Panc1 (cell line): ENCODE results near the gene CDH3. TPM values are rescaled to one million over a fixed set of nuclear protein-coding genes. Genes with fewer than 3 reads are reported as not detected.

Experiments used
- ATAC-seq: fragments of 200-7000 bp; cut with Tn5 transposase; 2 replicates; pipeline ENCODE4 v1.9.1; 2020; ENCODE audit warnings: mild to moderate bottlenecking, moderate library complexity
- BruUV-seq: library from RNA; stranded (reverse); fragments of 400-500 nt; replicated peaks from 2 replicates; lab custom pipeline; 2021; lab: Mats Ljungman, UMichigan
- CTCF ChIA-PET: fragments of 300-600 bp; sonication (Branson Sonifier 250); formaldehyde crosslinking; loops from one replicate; lab custom pipeline; 2022; ENCODE audit warnings: antibody characterized with exemption; lab: Charles Lee
- POLR2A ChIA-PET: fragments of 300-600 bp; sonication (Branson Sonifier 250); formaldehyde crosslinking; loops from one replicate; lab custom pipeline; 2022; ENCODE audit warnings: antibody characterized with exemption; lab: Charles Lee
- DNase-seq: peaks from one replicate; pipeline ENCODE4 v3.0.0-alpha.2; 2010; ENCODE audit warnings: low read depth, low spot score
- H3K27ac ChIP-seq: 2 replicates; pipeline ENCODE4 v1.5.1; 2011; ENCODE audit warnings: mild to moderate bottlenecking, low read length, inconsistent platforms
- H3K27me3 ChIP-seq: fragments of 200-500 bp; sonication (Bioruptor generic); 2 replicates; pipeline ENCODE4 v1.6.0; 2014; ENCODE audit warnings: low read length, inconsistent platforms; ENCODE audit not compliant: control insufficient read depth, insufficient read depth
- H3K36me3 ChIP-seq: fragments of 200-500 bp; sonication (Bioruptor generic); 2 replicates; pipeline ENCODE4 v1.5.1; 2014; ENCODE audit warnings: inconsistent platforms, mild to moderate bottlenecking, low read length, moderate library complexity; ENCODE audit not compliant: control insufficient read depth, insufficient read depth
- H3K4me1 ChIP-seq: 2 replicates; pipeline ENCODE4 v1.5.1; 2011; ENCODE audit warnings: inconsistent platforms, mild to moderate bottlenecking, low read length, moderate library complexity; ENCODE audit not compliant: control insufficient read depth, insufficient read depth
- H3K4me3 ChIP-seq, 2 experiments: 2 replicates each; pipeline ENCODE4 v1.5.1; 2011 to 2012; ENCODE audit warnings: low read depth in 2 of 2, low read length in 2 of 2, mild to moderate bottlenecking in 2 of 2, inconsistent platforms in 1 of 2, moderate library complexity in 1 of 2
- H3K9me3 ChIP-seq: fragments of 200-500 bp; sonication (Bioruptor generic); 2 replicates; pipeline ENCODE4 v1.5.1; 2014; ENCODE audit warnings: low read depth, mild to moderate bottlenecking, inconsistent platforms, low read length, moderate library complexity; ENCODE audit not compliant: control insufficient read depth, insufficient read depth
- POLR2AphosphoS5 ChIP-seq: IDR thresholded peaks from 2 replicates; pipeline ENCODE4 v1.6.1; 2012; ENCODE audit warnings: mild to moderate bottlenecking, low read depth, low read length, moderate library complexity
- SIN3A ChIP-seq: IDR thresholded peaks from 2 replicates; pipeline ENCODE4 v1.6.1; 2012; ENCODE audit warnings: low read depth, mild to moderate bottlenecking, low read length, moderate library complexity, borderline replicate concordance; ENCODE audit not compliant: insufficient read depth
- TCF7L2 ChIP-seq: IDR thresholded peaks from 2 replicates; pipeline ENCODE4 v1.6.1; 2011; ENCODE audit warnings: mild to moderate bottlenecking, low read depth, low read length, inconsistent platforms
- in situ Hi-C: cut with HindIII; loops from 2 replicates; pipeline ENCODE4 v1.10.0; 2016; ENCODE audit warnings: low sequenced_read_pairs, low pct_unique_long_range_greater_than_20kb
- intact Hi-C: fragments of 100-400 bp; cut with micrococcal nuclease; formaldehyde crosslinking; loops from one replicate; pipeline ENCODE4 v1.10.0; 2022; ENCODE audit not compliant: unreplicated experiment
- total RNA-seq: library from RNA; stranded (reverse); gene quantifications from one replicate; pipeline ENCODE4 v1.2.1, GENCODE V29; 2021; ENCODE audit not compliant: unreplicated experiment
- TF ChIP-seq, protein P1 (sequence below), 2 experiments: IDR thresholded peaks; 2 replicates each; pipeline ENCODE4 v1.6.1; 2011 to 2012; ENCODE audit warnings: low read depth in 2 of 2, control low read depth in 1 of 2, low read length in 1 of 2, mild to moderate bottlenecking in 1 of 2, moderate library complexity in 1 of 2; ENCODE audit not compliant: insufficient read depth in 1 of 2
- TF ChIP-seq, protein P2 (sequence below): fragments of 450-650 bp; IDR thresholded peaks from 2 replicates; pipeline ENCODE4 v1.5.1; 2017; ENCODE audit warnings: mild to moderate bottlenecking

CDH3 gene
- total RNA-seq, 1 experiment from 2014 or later = 16.7 TPM

DNA sequence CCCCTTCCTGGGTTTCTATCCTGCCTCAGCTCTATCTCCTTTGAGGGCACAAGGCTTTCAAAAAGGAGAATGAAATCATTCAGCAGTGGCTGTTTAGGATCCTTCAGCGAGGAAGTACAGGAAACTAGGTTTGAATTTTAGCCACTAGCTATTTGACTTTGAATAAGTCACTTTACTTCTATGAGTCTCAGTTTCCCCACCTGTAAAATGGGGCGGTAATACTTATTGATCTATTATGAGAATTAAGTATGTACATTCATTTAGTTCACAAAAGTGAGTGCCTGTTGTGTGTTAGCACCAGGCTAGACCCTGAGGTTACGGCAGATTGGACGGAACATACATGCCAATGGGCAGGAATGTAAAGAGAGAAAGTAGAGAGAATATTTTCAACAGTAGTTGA is 98.6 kb downstream of the CDH3 start:
- DNase-seq (no peak), ATAC-seq (no peak)
- in situ Hi-C loops = no loop called here
- Histone ChIP-seq H3K27me3 (no peaks in the 10 kb centered on the region), H3K36me3 (no peaks in the 10 kb centered on the region), H3K4me3 (no peak overlapping the region), H3K9me3 (no peaks in the 10 kb centered on the region), H3K4me1 (peaks cover 40% of the 10 kb centered on the region), H3K27ac (peak overlapping the region; percentile 81)
- intact Hi-C loops = no loop called here
- CTCF ChIA-PET = no interaction called here
- POLR2A ChIA-PET = interaction anchor here (0.5 kb wide), 1 partner anchor 12 kb away, joined by 8 read pairs; no protein-coding TSS in a partner anchor
- no TSS peak for BruUV-seq
- no peak for TF ChIP-seq POLR2AphosphoS5
- TF ChIP-seq SIN3A = no peak
- no peak for TF ChIP-seq TCF7L2
- TF ChIP-seq, protein P1, sequence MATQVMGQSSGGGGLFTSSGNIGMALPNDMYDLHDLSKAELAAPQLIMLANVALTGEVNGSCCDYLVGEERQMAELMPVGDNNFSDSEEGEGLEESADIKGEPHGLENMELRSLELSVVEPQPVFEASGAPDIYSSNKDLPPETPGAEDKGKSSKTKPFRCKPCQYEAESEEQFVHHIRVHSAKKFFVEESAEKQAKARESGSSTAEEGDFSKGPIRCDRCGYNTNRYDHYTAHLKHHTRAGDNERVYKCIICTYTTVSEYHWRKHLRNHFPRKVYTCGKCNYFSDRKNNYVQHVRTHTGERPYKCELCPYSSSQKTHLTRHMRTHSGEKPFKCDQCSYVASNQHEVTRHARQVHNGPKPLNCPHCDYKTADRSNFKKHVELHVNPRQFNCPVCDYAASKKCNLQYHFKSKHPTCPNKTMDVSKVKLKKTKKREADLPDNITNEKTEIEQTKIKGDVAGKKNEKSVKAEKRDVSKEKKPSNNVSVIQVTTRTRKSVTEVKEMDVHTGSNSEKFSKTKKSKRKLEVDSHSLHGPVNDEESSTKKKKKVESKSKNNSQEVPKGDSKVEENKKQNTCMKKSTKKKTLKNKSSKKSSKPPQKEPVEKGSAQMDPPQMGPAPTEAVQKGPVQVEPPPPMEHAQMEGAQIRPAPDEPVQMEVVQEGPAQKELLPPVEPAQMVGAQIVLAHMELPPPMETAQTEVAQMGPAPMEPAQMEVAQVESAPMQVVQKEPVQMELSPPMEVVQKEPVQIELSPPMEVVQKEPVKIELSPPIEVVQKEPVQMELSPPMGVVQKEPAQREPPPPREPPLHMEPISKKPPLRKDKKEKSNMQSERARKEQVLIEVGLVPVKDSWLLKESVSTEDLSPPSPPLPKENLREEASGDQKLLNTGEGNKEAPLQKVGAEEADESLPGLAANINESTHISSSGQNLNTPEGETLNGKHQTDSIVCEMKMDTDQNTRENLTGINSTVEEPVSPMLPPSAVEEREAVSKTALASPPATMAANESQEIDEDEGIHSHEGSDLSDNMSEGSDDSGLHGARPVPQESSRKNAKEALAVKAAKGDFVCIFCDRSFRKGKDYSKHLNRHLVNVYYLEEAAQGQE (IDR thresholded peaks at IDR 0.05; ENCODE audit: insufficient read depth in 1 of 2, low read depth in 2 of 2, low read length in 1 of 2) = no peak
- TF ChIP-seq, protein P2, sequence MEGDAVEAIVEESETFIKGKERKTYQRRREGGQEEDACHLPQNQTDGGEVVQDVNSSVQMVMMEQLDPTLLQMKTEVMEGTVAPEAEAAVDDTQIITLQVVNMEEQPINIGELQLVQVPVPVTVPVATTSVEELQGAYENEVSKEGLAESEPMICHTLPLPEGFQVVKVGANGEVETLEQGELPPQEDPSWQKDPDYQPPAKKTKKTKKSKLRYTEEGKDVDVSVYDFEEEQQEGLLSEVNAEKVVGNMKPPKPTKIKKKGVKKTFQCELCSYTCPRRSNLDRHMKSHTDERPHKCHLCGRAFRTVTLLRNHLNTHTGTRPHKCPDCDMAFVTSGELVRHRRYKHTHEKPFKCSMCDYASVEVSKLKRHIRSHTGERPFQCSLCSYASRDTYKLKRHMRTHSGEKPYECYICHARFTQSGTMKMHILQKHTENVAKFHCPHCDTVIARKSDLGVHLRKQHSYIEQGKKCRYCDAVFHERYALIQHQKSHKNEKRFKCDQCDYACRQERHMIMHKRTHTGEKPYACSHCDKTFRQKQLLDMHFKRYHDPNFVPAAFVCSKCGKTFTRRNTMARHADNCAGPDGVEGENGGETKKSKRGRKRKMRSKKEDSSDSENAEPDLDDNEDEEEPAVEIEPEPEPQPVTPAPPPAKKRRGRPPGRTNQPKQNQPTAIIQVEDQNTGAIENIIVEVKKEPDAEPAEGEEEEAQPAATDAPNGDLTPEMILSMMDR = no peak

DNA sequence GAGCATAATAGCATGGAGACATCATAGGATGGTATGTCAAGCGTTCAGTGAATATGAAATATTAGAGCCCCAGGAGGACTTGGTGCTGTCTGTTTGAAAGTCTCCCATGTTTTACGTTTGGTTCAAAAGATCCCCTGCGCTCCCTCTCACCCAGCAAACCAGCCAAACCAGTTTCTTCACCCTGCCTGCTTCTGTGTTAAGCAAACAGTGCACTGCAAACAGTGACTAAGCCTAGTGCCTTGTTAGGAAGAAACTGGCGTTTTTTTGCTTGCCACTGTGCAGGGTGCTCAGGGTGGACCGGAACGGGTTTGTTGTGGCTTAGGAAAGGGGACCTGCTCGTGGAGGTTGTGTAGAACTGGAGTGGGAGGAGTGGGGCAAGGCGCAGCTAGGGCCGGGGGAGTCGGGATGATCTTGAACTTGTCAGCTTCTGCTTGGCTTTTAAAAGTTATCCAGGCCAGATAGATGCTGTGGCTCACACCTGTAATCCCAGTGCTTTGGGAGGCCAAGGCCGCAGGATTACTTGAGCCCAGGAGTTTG is 99.7 kb downstream of the CDH3 start:
- intact Hi-C loops (no loop called here), in situ Hi-C loops (no loop called here)
- ChIA-PET POLR2A (no interaction called here), CTCF (no interaction called here)
- Histone ChIP-seq H3K4me3 (peak overlapping the region in 1 of 2 experiments; percentile 31; a peak in 1 of 4 replicates), H3K27me3 (no peaks in the 10 kb centered on the region), H3K4me1 (peaks cover 40% of the 10 kb centered on the region), H3K36me3 (no peaks in the 10 kb centered on the region), H3K9me3 (no peaks in the 10 kb centered on the region), H3K27ac (peak overlapping the region; percentile 81)
- TF ChIP-seq SIN3A = no peak
- TF ChIP-seq, protein P2 = no peak
- TF ChIP-seq, protein P1 (IDR thresholded peaks at IDR 0.05; ENCODE audit: insufficient read depth in 1 of 2, low read depth in 2 of 2, low read length in 1 of 2) = no peak
- TF ChIP-seq POLR2AphosphoS5 = peak; percentile 56; the same call in 1 of the 2 replicates
- ATAC-seq (peak; percentile 91), DNase-seq (no peak)
- BruUV-seq = no TSS peak
